Spleen (tissue), 11 donors: ENCODE results near the gene CACNA1C. TPM values are rescaled to one million over a fixed set of nuclear protein-coding genes. Genes with fewer than 3 reads are reported as not detected.
A peak's percentile ranks its signal among the peaks of the same experiment; 100 is the strongest.
"Not testable (repeated sequence)": the region's sequence is repeated elsewhere in the genome, so short reads cannot be mapped to it uniquely, and the experiment has no call there.

Experiments used
- DNase-seq: peaks from one replicate; pipeline ENCODE4 v3.0.0-alpha.2; 2020
- H3K27ac ChIP-seq, 8 donors: fragments of 200-600 bp; sonication (generic) in 7 of 8; 1 replicate in 4 of 8; 2 replicates in 4 of 8; pipeline versions ENCODE4 v1.5.0 to v1.8.0; 2016 to 2021; ENCODE audit warnings: inconsistent platforms in 4 of 8, mild to moderate bottlenecking in 4 of 8, moderate library complexity in 1 of 8
- H3K27me3 ChIP-seq, 7 donors: fragments of 200-600 bp; sonication (generic) in 6 of 7; replicated peaks in 1 of 7; 1 replicate in 4 of 7; 2 replicates in 3 of 7; pipeline versions ENCODE4 v1.5.0 to v1.8.0; 2016 to 2021; ENCODE audit warnings: inconsistent platforms in 3 of 7, mild to moderate bottlenecking in 1 of 7
- H3K36me3 ChIP-seq, 6 donors: fragments of 200-600 bp; sonication (generic) in 5 of 6; 1 replicate in 4 of 6; 2 replicates in 2 of 6; pipeline versions ENCODE4 v1.5.0 to v1.8.0; 2016 to 2021; ENCODE audit warnings: inconsistent platforms in 2 of 6
- H3K4me1 ChIP-seq, 6 donors: fragments of 200-600 bp; sonication (generic) in 5 of 6; 1 replicate in 3 of 6; 2 replicates in 3 of 6; pipeline versions ENCODE4 v1.5.0 to v1.8.0; 2016 to 2021; ENCODE audit warnings: inconsistent platforms in 3 of 6
- H3K4me3 ChIP-seq, 8 donors: fragments of 200-600 bp; sonication (generic) in 7 of 8; 1 replicate in 4 of 8; 2 replicates in 4 of 8; pipeline versions ENCODE4 v1.5.0 to v1.8.0; 2016 to 2021; ENCODE audit warnings: inconsistent platforms in 4 of 8, mild to moderate bottlenecking in 4 of 8, moderate library complexity in 2 of 8
- H3K9me3 ChIP-seq, 8 donors: fragments of 200-600 bp; sonication (generic) in 7 of 8; 1 replicate in 4 of 8; 2 replicates in 4 of 8; pipeline versions ENCODE4 v1.5.0 to v1.8.0; 2016 to 2021; ENCODE audit warnings: inconsistent platforms in 4 of 8
- POLR2A ChIP-seq, 3 donors: fragments of 450-650 bp; IDR thresholded peaks; one replicate each; pipeline ENCODE4 v1.5.1; 2017; ENCODE audit warnings: antibody characterized with exemption in 3 of 3, mild to moderate bottlenecking in 1 of 3
- POLR2AphosphoS5 ChIP-seq, 3 donors: sonication (generic); formaldehyde crosslinking; IDR thresholded peaks; one replicate each; pipeline ENCODE4 v1.5.1; 2017; ENCODE audit warnings: antibody characterized with exemption in 3 of 3
- WGBS, 5 donors: extraction: QIAGEN DNeasy Blood & Tissue Kit in 3 of 5; methylation state at CpG; one replicate each; pipeline versions ENCODE4 v1.1.5 to v1.1.7; 2013 to 2018; 5-methylcytosine and 5-hydroxymethylcytosine counted together
- intact Hi-C: fragments of 100-400 bp; cut with DNase I; formaldehyde crosslinking; loops from one replicate; pipeline ENCODE4 v1.15.0; 2023; ENCODE audit warnings: low total_unique reads
- polyA plus RNA-seq, 3 donors: library from polyadenylated mRNA; stranded (reverse); fragments of 200-250 nt; gene quantifications; one replicate each; pipeline ENCODE4 v1.2.1, GENCODE V29; 2013
- total RNA-seq, 7 donors: library from RNA; depleted of rRNA in 3 of 7; stranded (reverse); fragments of >200 nt in 3 of 7; fragmentation: NEBNext Ultra II Directional in 4 of 7; extraction: Animal tissue kit (Norgen Biotek cat#: 25700) in 4 of 7; gene quantifications; one replicate each; pipeline versions ENCODE4 v1.1.0 to v1.2.1, GENCODE V29; 2016 to 2021
- TF ChIP-seq, protein P1 (sequence below), 11 experiments: fragments of 200-600 bp in 7 of 11; fragments of 450-650 bp in 4 of 11; sonication (generic) in 4 of 11; IDR thresholded peaks in 8 of 11; conservative IDR thresholded peaks in 3 of 11; 1 replicate in 7 of 11; 2 replicates in 4 of 11; pipeline versions ENCODE4 v1.4.0 to v1.8.0; 2016 to 2021; ENCODE audit warnings: antibody characterized with exemption in 11 of 11, inconsistent platforms in 4 of 11, mild to moderate bottlenecking in 1 of 11
- donor health status: healthy with polysubstance abuse.
- donor health status: DM: no; HTN: no; CAD: no; lungs with moderate emphysema.
- donor health status: DM: no; HTN: no; CAD: no.
- donor health status: Bipolar disorder and iron deficiency.
- donor health status: healthy.
- donor health status: DM: no; HTN: no; CAD: no.
- donor health status: DM: yes; HTN: yes; CAD: no.

The CACNA1C gene
- total and polyA plus RNA-seq, 10 donors = 0.67 to 27.6 (median 18.4) TPM

- DNase-seq = peak; percentile 24
- Histone ChIP-seq H3K27ac (no peak overlapping the region), H3K4me3 (no peak overlapping the region), H3K9me3 (no peaks in the 10 kb centered on the region), H3K4me1 (peaks cover 0 to 7% (median 0%) of the 10 kb centered on the region in 6 donors), H3K36me3 (no peaks in the 10 kb centered on the region), H3K27me3 (no peaks in the 10 kb centered on the region)
- TF ChIP-seq, protein P1, sequence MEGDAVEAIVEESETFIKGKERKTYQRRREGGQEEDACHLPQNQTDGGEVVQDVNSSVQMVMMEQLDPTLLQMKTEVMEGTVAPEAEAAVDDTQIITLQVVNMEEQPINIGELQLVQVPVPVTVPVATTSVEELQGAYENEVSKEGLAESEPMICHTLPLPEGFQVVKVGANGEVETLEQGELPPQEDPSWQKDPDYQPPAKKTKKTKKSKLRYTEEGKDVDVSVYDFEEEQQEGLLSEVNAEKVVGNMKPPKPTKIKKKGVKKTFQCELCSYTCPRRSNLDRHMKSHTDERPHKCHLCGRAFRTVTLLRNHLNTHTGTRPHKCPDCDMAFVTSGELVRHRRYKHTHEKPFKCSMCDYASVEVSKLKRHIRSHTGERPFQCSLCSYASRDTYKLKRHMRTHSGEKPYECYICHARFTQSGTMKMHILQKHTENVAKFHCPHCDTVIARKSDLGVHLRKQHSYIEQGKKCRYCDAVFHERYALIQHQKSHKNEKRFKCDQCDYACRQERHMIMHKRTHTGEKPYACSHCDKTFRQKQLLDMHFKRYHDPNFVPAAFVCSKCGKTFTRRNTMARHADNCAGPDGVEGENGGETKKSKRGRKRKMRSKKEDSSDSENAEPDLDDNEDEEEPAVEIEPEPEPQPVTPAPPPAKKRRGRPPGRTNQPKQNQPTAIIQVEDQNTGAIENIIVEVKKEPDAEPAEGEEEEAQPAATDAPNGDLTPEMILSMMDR (IDR thresholded peaks at IDR 0.05 in 8 of 11, conservative IDR thresholded peaks at IDR 0.05 in 3 of 11) = no peak
- no peak for TF ChIP-seq POLR2A (IDR thresholded peaks at IDR 0.05)
- no peak for TF ChIP-seq POLR2AphosphoS5 (IDR thresholded peaks at IDR 0.05)
- intact Hi-C loops = no loop called here
- 89 to 92% (median 90%) methylated on average over 13 of the region's 13 CpGs for WGBS, 5 donors
These were observed 71.8 kb downstream of the CACNA1C start for GRCh38 chr12:2124466-2125023.

- Histone ChIP-seq H3K27me3 (no peaks in the 10 kb centered on the region), H3K27ac (no peak overlapping the region), H3K4me1 (no peaks in the 10 kb centered on the region), H3K4me3 (no peak overlapping the region), H3K9me3 (no peaks in the 10 kb centered on the region), H3K36me3 (no peaks in the 10 kb centered on the region)
- DNase-seq = no peak
- intact Hi-C loops = no loop called here
- TF ChIP-seq, protein P1 (IDR thresholded peaks at IDR 0.05 in 8 of 11, conservative IDR thresholded peaks at IDR 0.05 in 3 of 11) = no peak
- TF ChIP-seq POLR2A (IDR thresholded peaks at IDR 0.05) = no peak
- TF ChIP-seq POLR2AphosphoS5 (IDR thresholded peaks at IDR 0.05) = no peak
- 79 to 85% (median 84%) methylated on average over 11 of the region's 11 CpGs for WGBS, 5 donors
These were observed 73.1 kb downstream of the CACNA1C start for GRCh38 chr12:2125651-2126522.

GRCh38 chr12:2126676-2127406 is 74.1 kb downstream of the CACNA1C start:
- DNase-seq = peak; percentile 37
- TF ChIP-seq POLR2AphosphoS5 (IDR thresholded peaks at IDR 0.05) (no peak), POLR2A (IDR thresholded peaks at IDR 0.05) (no peak)
- TF ChIP-seq, protein P1 (IDR thresholded peaks at IDR 0.05 in 8 of 11, conservative IDR thresholded peaks at IDR 0.05 in 3 of 11) = no peak
- Histone ChIP-seq H3K4me3 (no peak overlapping the region), H3K9me3 (no peaks in the 10 kb centered on the region), H3K36me3 (no peaks in the 10 kb centered on the region), H3K27ac (no peak overlapping the region), H3K27me3 (no peaks in the 10 kb centered on the region), H3K4me1 (no peaks in the 10 kb centered on the region)
- WGBS, 5 donors = 86 to 95% (median 91%) methylated on average over 8 of the region's 8 CpGs
- intact Hi-C loops = no loop called here

DNA sequence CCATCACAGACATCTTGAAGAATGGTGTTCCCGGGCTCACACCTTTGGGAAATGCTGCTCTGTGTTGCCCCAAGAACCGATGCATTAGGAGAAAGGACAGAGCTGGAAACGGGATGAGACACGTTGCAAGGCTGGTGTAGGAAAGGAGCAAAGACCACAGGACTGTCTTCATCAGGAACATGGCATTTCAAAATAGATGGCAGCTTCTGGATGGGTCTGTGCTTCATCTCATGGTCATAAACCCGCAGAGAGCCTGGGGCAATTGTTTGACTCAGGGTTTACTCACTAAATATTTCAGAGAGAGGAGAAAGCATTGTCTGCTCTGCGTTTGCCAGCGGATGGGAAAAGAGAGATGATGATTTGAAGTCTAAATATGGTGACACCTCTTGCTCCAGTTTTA is 76.3 kb downstream of the CACNA1C start:
- H3K4me1 ChIP-seq = no peaks in the 10 kb centered on the region
- H3K36me3 ChIP-seq = no peaks in the 10 kb centered on the region
- no peaks in the 10 kb centered on the region for H3K9me3 ChIP-seq
- intact Hi-C loops = no loop called here
- no peak for DNase-seq
- H3K27ac ChIP-seq = no peak overlapping the region
- WGBS, 5 donors = 77 to 93% (median 88%) methylated on average over 7 of the region's 7 CpGs
- no peaks in the 10 kb centered on the region for H3K27me3 ChIP-seq
- no peak overlapping the region for H3K4me3 ChIP-seq
- TF ChIP-seq, protein P1 (IDR thresholded peaks at IDR 0.05 in 8 of 11, conservative IDR thresholded peaks at IDR 0.05 in 3 of 11) = no peak
- TF ChIP-seq POLR2AphosphoS5 (IDR thresholded peaks at IDR 0.05) (no peak), POLR2A (IDR thresholded peaks at IDR 0.05) (no peak)

- H3K27me3 ChIP-seq, H3K27ac ChIP-seq, H3K36me3 ChIP-seq, intact Hi-C loops, H3K4me1 ChIP-seq, H3K9me3 ChIP-seq, H3K4me3 ChIP-seq, DNase-seq: not testable (repeated sequence)
- 80 to 98% (median 96%) methylated on average over 14 to 27 of the region's 37 CpGs for WGBS, 5 donors
These were observed 83.1 kb downstream of the CACNA1C start for GRCh38 chr12:2135661-2136418.
